Stomach (tissue), 9 donors: Measurements from ENCODE around the gene TCHH. TPM values are rescaled to one million over a fixed set of nuclear protein-coding genes. Genes with fewer than 3 reads are reported as not detected.
"Not testable (repeated sequence)": the region's sequence is repeated elsewhere in the genome, so short reads cannot be mapped to it uniquely, and the experiment has no call there.

Source experiments
- DNase-seq, 2 donors: peaks; one replicate each; pipeline versions ENCODE4 v3.0.0 to v3.0.0-alpha.2; 2013 to 2019
- H3K27ac ChIP-seq, 5 donors: fragments of 200-600 bp in 4 of 5; sonication (generic) in 4 of 5; one replicate each; pipeline ENCODE4 v1.5.1; 2013 to 2019; ENCODE audit warnings: mild to moderate bottlenecking in 1 of 5, moderate library complexity in 1 of 5
- H3K27me3 ChIP-seq, 3 donors: fragments of 200-600 bp; sonication (generic); one replicate each; pipeline ENCODE4 v1.5.1; 2017 to 2019; ENCODE audit warnings: mixed run types in 1 of 3
- H3K36me3 ChIP-seq, 4 donors: fragments of 200-600 bp; sonication (generic); 1 replicate in 3 of 4; 2 replicates in 1 of 4; pipeline ENCODE4 v1.5.1; 2016 to 2019
- H3K4me1 ChIP-seq, 4 donors: fragments of 200-600 bp; sonication (generic); one replicate each; pipeline ENCODE4 v1.5.1; 2016 to 2019
- H3K4me3 ChIP-seq, 4 donors: fragments of 200-600 bp; sonication (generic) in 3 of 4; one replicate each; pipeline ENCODE4 v1.5.1; 2016 to 2019; ENCODE audit warnings: mild to moderate bottlenecking in 1 of 4
- H3K9me3 ChIP-seq, 4 donors: fragments of 200-600 bp; sonication (generic); one replicate each; pipeline ENCODE4 v1.5.1; 2016 to 2019
- EP300 ChIP-seq: sonication (generic); formaldehyde crosslinking; IDR thresholded peaks from one replicate; pipeline ENCODE4 v1.6.1; 2017; ENCODE audit warnings: antibody characterized with exemption
- POLR2A ChIP-seq, 4 donors: fragments of 450-650 bp; IDR thresholded peaks; one replicate each; pipeline ENCODE4 v1.6.1; 2016; ENCODE audit warnings: antibody characterized with exemption in 4 of 4, control low read depth in 2 of 4, mild to moderate bottlenecking in 1 of 4, moderate library complexity in 1 of 4
- POLR2AphosphoS5 ChIP-seq, 3 donors: sonication (generic); formaldehyde crosslinking; IDR thresholded peaks; one replicate each; pipeline ENCODE4 v1.6.1; 2016; ENCODE audit warnings: antibody characterized with exemption in 3 of 3
- WGBS, 5 donors: extraction: QIAGEN DNeasy Blood & Tissue Kit in 3 of 5; methylation state at CpG; one replicate each; pipeline versions ENCODE4 v1.1.5 to v1.1.7; 2013 to 2018; 5-methylcytosine and 5-hydroxymethylcytosine counted together
- intact Hi-C: fragments of 100-400 bp; cut with DNase I; formaldehyde crosslinking; loops from one replicate; pipeline ENCODE4 v1.15.1; 2023; ENCODE audit warnings: low total_unique reads
- polyA plus RNA-seq, 3 donors: library from polyadenylated mRNA; stranded (reverse); fragments of 200-250 nt; gene quantifications; one replicate each; pipeline ENCODE4 v1.2.3, GENCODE V29; 2013
- total RNA-seq, 5 donors: library from RNA; depleted of rRNA; stranded (reverse); fragments of >200 nt; gene quantifications; one replicate each; pipeline versions ENCODE4 v1.1.0 to v1.2.3, GENCODE V29; 2014 to 2016
- TF ChIP-seq, protein P1 (sequence below), 7 experiments: fragments of 450-650 bp in 4 of 7; fragments of 200-600 bp in 3 of 7; sonication (generic) in 3 of 7; IDR thresholded peaks; one replicate each; pipeline ENCODE4 v1.5.1; 2016 to 2019; ENCODE audit warnings: antibody characterized with exemption in 7 of 7, control low read depth in 2 of 7, mild to moderate bottlenecking in 1 of 7
- donor health status: healthy with polysubstance abuse.
- donor health status: Bipolar disorder and iron deficiency.
- donor health status: healthy.

The TCHH gene
- total and polyA plus RNA-seq, 8 donors = 0.13 TPM; not detected in 7

DNA sequence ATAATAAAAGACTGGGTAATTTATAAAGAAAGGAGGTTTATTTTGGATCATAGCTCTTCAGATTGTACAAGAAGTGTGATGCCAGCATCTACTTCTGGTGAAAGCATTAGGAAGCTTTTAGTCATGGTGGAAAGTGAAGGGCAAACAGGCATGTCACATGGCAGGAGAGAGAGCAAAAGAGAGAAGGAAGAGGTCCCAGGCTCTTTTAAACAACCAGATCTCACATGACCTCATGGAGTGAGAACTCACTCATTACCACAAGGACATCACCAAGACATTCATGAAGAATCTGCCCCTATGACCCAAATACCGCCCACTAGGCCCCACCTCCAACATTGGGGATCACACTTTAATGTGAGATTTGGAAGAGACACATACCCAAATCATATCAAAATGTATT lies 33.7 kb upstream of the TCHH start:
- Histone ChIP-seq H3K27me3 (peaks cover 0 to 8% (median 0%) of the 10 kb centered on the region in 3 donors), H3K4me1 (no peaks in the 10 kb centered on the region), H3K27ac (no peak overlapping the region), H3K4me3 (no peak overlapping the region), H3K36me3 (no peaks in the 10 kb centered on the region), H3K9me3 (peaks cover 0 to 23% (median 12%) of the 10 kb centered on the region in 4 donors)
- TF ChIP-seq, protein P1, sequence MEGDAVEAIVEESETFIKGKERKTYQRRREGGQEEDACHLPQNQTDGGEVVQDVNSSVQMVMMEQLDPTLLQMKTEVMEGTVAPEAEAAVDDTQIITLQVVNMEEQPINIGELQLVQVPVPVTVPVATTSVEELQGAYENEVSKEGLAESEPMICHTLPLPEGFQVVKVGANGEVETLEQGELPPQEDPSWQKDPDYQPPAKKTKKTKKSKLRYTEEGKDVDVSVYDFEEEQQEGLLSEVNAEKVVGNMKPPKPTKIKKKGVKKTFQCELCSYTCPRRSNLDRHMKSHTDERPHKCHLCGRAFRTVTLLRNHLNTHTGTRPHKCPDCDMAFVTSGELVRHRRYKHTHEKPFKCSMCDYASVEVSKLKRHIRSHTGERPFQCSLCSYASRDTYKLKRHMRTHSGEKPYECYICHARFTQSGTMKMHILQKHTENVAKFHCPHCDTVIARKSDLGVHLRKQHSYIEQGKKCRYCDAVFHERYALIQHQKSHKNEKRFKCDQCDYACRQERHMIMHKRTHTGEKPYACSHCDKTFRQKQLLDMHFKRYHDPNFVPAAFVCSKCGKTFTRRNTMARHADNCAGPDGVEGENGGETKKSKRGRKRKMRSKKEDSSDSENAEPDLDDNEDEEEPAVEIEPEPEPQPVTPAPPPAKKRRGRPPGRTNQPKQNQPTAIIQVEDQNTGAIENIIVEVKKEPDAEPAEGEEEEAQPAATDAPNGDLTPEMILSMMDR (IDR thresholded peaks at IDR 0.05) = no peak
- no peak for TF ChIP-seq EP300
- no peak for TF ChIP-seq POLR2AphosphoS5 (IDR thresholded peaks at IDR 0.05)
- no peak for TF ChIP-seq POLR2A (IDR thresholded peaks at IDR 0.05)
- no peak for DNase-seq
- intact Hi-C loops = no loop called here
- 46 to 76% (median 65%) methylated on average over 1 of the region's 1 CpG for WGBS, 5 donors

DNA sequence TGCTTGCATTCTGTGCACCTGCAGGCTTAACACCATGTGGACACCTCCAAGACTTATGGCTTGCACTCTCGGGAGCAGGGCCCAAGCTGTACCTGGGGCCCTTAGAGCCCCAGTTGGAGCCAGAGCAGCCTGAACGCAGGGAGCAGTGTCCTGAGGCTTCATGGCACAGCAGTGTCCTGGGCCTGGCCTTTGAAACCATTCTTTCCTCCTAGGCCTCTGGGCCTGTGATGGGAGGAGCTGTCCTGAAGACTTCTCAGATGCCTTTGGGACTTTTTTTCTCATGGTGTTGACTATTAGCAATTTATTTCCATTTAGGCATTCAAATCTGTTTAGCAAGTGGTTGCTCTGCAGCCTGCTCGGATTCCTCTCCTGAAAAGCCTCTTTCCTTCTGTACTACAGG lies 32.8 kb upstream of the TCHH start:
- WGBS, 5 donors = 57 to 76% (median 70%) methylated on average over 1 to 3 of the region's 3 CpGs
- TF ChIP-seq EP300 (no peak), POLR2A (IDR thresholded peaks at IDR 0.05) (no peak), POLR2AphosphoS5 (IDR thresholded peaks at IDR 0.05) (no peak)
- TF ChIP-seq, protein P1 (IDR thresholded peaks at IDR 0.05) = no peak
- DNase-seq = no peak
- intact Hi-C loops = no loop called here
- Histone ChIP-seq H3K4me3 (no peak overlapping the region), H3K36me3 (no peaks in the 10 kb centered on the region), H3K9me3 (peaks cover 0 to 23% (median 12%) of the 10 kb centered on the region in 4 donors), H3K27ac (no peak overlapping the region), H3K27me3 (peaks cover 0 to 8% (median 0%) of the 10 kb centered on the region in 3 donors), H3K4me1 (no peaks in the 10 kb centered on the region)

DNA sequence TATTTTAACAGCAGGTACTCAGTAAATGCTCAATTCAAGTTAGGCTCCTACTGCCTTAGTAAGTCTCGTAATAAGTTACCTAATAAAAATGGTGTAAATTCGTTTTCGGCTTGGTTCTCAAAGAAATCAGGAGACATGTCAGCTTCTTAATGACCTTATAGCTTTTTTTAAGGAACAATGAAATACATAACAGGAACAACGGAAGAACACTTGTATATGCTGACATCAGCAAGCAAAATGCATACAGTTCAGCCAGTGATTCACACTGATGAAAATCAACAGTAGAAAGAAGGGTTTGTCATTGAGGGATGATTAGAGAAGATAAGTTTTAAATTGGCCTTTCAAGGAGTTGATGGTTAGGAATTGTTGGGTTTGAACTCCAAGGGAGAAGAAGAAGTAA lies 30.5 kb upstream of the TCHH start:
- no peak for DNase-seq
- H3K36me3 ChIP-seq = no peaks in the 10 kb centered on the region
- peaks cover 0 to 23% (median 12%) of the 10 kb centered on the region in 4 donors for H3K9me3 ChIP-seq
- H3K27me3 ChIP-seq = peaks cover 0 to 8% (median 0%) of the 10 kb centered on the region in 3 donors
- H3K4me1 ChIP-seq = no peaks in the 10 kb centered on the region
- H3K4me3 ChIP-seq = no peak overlapping the region
- TF ChIP-seq, protein P1 (IDR thresholded peaks at IDR 0.05) = no peak
- no peak for TF ChIP-seq POLR2A (IDR thresholded peaks at IDR 0.05)
- WGBS, 5 donors = 76 to 82% (median 77%) methylated on average over 4 of the region's 4 CpGs
- intact Hi-C loops = no loop called here
- H3K27ac ChIP-seq = no peak overlapping the region

DNA sequence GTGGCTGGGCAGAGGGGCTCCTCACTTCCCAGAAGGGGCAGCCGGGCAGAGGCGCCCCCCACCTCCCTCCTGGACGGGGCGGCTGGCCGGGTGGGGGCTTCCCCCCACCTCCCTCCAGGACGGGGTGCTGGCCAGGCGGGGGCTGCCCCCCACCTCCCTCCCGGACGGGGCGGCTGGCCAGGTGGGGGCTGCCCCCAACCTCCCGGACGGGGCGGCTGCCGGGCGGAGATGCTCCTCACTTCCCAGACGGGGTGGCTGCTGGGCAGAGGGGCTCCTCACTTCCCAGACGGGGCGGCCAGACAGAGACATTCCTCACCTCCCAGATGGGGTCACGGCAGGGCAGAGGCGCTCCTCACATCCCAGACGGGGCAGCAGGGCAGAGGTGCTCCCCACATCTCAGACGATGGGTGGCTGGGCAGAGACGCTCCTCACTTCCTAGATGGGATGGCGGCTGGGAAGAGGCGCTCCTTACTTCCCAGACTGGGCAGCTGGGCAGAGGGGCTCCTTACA lies 29.5 kb upstream of the TCHH start:
- DNase-seq, H3K4me1 ChIP-seq, H3K36me3 ChIP-seq, H3K27ac ChIP-seq, intact Hi-C loops, H3K4me3 ChIP-seq: not testable (repeated sequence)
- peaks cover 0 to 23% (median 12%) of the 10 kb centered on the region in 4 donors for H3K9me3 ChIP-seq
- 88 to 95% (median 93%) methylated on average over 5 to 25 of the region's 25 CpGs for WGBS, 5 donors
- peaks cover 0 to 17% (median 0%) of the 10 kb centered on the region in 3 donors for H3K27me3 ChIP-seq

DNA sequence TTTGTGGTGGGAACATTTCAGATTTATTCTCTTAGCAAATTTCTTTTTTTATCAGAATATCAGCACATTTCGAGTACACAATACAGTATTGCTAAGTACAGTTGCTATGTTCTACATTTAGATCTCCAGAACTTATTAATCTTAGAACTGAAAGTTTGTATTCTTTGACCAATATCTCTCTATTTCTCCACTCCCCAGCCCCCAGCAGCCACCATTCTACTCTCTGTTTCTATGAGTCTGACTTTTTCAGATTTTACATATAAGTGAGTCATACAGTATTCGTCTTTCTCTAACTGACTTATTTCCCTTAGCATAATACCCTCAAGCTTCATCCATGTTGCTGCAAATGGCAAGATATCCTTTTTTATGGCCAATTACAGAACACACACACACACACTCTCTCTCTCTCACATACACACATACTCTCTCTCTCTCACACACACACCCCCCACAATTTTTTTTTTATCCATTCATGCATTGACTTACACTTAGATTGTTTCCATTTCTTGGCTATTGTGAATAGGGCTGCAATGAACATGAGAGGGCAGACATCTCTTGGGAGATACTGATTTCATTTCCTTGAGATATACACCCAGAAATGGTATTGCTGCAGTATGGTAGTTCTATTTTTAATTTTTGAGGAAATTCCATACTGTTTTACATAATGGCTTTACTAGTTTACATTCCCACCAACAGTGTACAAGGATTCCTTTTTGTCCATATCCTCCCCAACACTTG lies 28.1 kb upstream of the TCHH start:
- Histone ChIP-seq H3K27ac (no peak overlapping the region), H3K4me1 (no peaks in the 10 kb centered on the region), H3K36me3 (no peaks in the 10 kb centered on the region), H3K27me3 (peaks cover 0 to 19% (median 0%) of the 10 kb centered on the region in 3 donors), H3K4me3 (no peak overlapping the region), H3K9me3 (peaks cover 0 to 15% (median 10%) of the 10 kb centered on the region in 4 donors)
- TF ChIP-seq EP300 (no peak), POLR2AphosphoS5 (IDR thresholded peaks at IDR 0.05) (no peak), POLR2A (IDR thresholded peaks at IDR 0.05) (no peak)
- TF ChIP-seq, protein P1 (IDR thresholded peaks at IDR 0.05) = no peak
- intact Hi-C loops = no loop called here
- DNase-seq = no peak
- WGBS, 5 donors = 54 to 67% (median 60%) methylated on average over 2 of the region's 2 CpGs
